ENCODE data around the gene SAAL1. TPM values are rescaled to one million over a fixed set of nuclear protein-coding genes. Genes with fewer than 3 reads are reported as not detected.

The SAAL1 gene
- total and polyA plus RNA-seq, 2 donors (not counting 1 experiment from before 2014, with no cell fraction given) = 12.8 to 35.2 TPM

GRCh38 chr11:18063862-18064434 is 41.9 kb downstream of the SAAL1 start:
- Histone ChIP-seq H3K9me3 (ENCODE audit: control extremely low read depth in 1 of 3, control insufficient read depth in 2 of 3, insufficient read depth in 1 of 3, low read length in 2 of 3) (no peaks in the 10 kb centered on the region), H2AFZ (ENCODE audit: insufficient read depth, low read depth, low read length, poor library complexity, severe bottlenecking) (no peak overlapping the region), H3K4me3 (ENCODE audit: control extremely low read depth in 1 of 5, extremely low read depth in 1 of 5, insufficient read depth in 1 of 5, low read depth in 2 of 5, low read length in 4 of 5) (no peak overlapping the region), H4K20me1 (ENCODE audit: control insufficient read depth, insufficient read depth, low read length, poor library complexity, severe bottlenecking) (no peaks in the 10 kb centered on the region), H3K36me3 (replicated peaks in 1 of 2; ENCODE audit: control extremely low read depth in 1 of 2, control insufficient read depth in 1 of 2, extremely low read depth in 1 of 2, insufficient read depth in 2 of 2, low read length in 1 of 2) (no peaks in the 10 kb centered on the region), H3K4me1 (ENCODE audit: control insufficient read depth in 2 of 2, insufficient read depth in 2 of 2, low read length in 2 of 2) (no peaks in the 10 kb centered on the region), H3K27ac (ENCODE audit: low read length in 2 of 2) (no peak overlapping the region), H3K4me2 (replicated peaks; ENCODE audit: low read depth, low read length, poor library complexity, severe bottlenecking) (no peak overlapping the region), H3K27me3 (replicated peaks in 1 of 4; ENCODE audit: control extremely low read depth in 1 of 4, control insufficient read depth in 3 of 4, insufficient read depth in 4 of 4, low read length in 3 of 4) (no peaks in the 10 kb centered on the region), H3K9ac (ENCODE audit: low read length) (no peak overlapping the region), H3K79me2 (ENCODE audit: control insufficient read depth, insufficient read depth, low read length) (no peaks in the 10 kb centered on the region)
- TF ChIP-seq CTCF (IDR thresholded peaks at IDR 0.05) (no peak), EZH2 (IDR thresholded peaks at IDR 0.05; ENCODE audit: borderline replicate concordance, insufficient read depth, low read depth, low read length, poor library complexity, severe bottlenecking) (no peak)
- Mint-ChIP-seq H3K27me3 (no peaks in the 10 kb centered on the region), H3K4me3 (no peak overlapping the region), H3K9me3 (ENCODE audit: insufficient read depth) (no peaks in the 10 kb centered on the region), H3K27ac (no peak overlapping the region), H3K4me1 (no peaks in the 10 kb centered on the region)
- ChIA-PET CTCF (no interaction called here), POLR2A (no interaction called here)
- no peak for DNase-seq
- no peak for ATAC-seq (ENCODE audit: low read depth)
- 100% methylated on average over 1 of the region's 4 CpGs for WGBS (ENCODE audit: insufficient coverage)
- intact Hi-C loops (cut with micrococcal nuclease) = no loop called here

- no peak overlapping the region for H3K4me3 ChIP-seq (ENCODE audit: control extremely low read depth in 1 of 5, extremely low read depth in 1 of 5, insufficient read depth in 1 of 5, low read depth in 2 of 5, low read length in 4 of 5)
- H3K9ac ChIP-seq (ENCODE audit: low read length) = no peak overlapping the region
- H4K20me1 ChIP-seq (ENCODE audit: control insufficient read depth, insufficient read depth, low read length, poor library complexity, severe bottlenecking) = no peaks in the 10 kb centered on the region
- H3K27ac Mint-ChIP-seq = no peak overlapping the region
- H3K27ac ChIP-seq (ENCODE audit: low read length in 2 of 2) = no peak overlapping the region
- H3K4me3 Mint-ChIP-seq = no peak overlapping the region
- no peaks in the 10 kb centered on the region for H3K27me3 ChIP-seq (replicated peaks in 1 of 4; ENCODE audit: control extremely low read depth in 1 of 4, control insufficient read depth in 3 of 4, insufficient read depth in 4 of 4, low read length in 3 of 4)
- WGBS (ENCODE audit: insufficient coverage) = no CpG with 5 or more reads among the region's 5 CpGs
- TF ChIP-seq EZH2 (IDR thresholded peaks at IDR 0.05; ENCODE audit: borderline replicate concordance, insufficient read depth, low read depth, low read length, poor library complexity, severe bottlenecking) = no peak
- no peak for TF ChIP-seq CTCF (IDR thresholded peaks at IDR 0.05)
- no peaks in the 10 kb centered on the region for H3K27me3 Mint-ChIP-seq
- H3K4me2 ChIP-seq (replicated peaks; ENCODE audit: low read depth, low read length, poor library complexity, severe bottlenecking) = no peak overlapping the region
- ChIA-PET CTCF (interaction anchor here (0.7 kb wide), 1 partner anchor 52 kb away, joined by 3 read pairs; no protein-coding TSS in a partner anchor), POLR2A (no interaction called here)
- H3K9me3 Mint-ChIP-seq (ENCODE audit: insufficient read depth) = no peaks in the 10 kb centered on the region
- no peaks in the 10 kb centered on the region for H3K4me1 Mint-ChIP-seq
- no peaks in the 10 kb centered on the region for H3K9me3 ChIP-seq (ENCODE audit: control extremely low read depth in 1 of 3, control insufficient read depth in 2 of 3, insufficient read depth in 1 of 3, low read length in 2 of 3)
- no peaks in the 10 kb centered on the region for H3K79me2 ChIP-seq (ENCODE audit: control insufficient read depth, insufficient read depth, low read length)
- no peak for DNase-seq
- H2AFZ ChIP-seq (ENCODE audit: insufficient read depth, low read depth, low read length, poor library complexity, severe bottlenecking) = no peak overlapping the region
- no peaks in the 10 kb centered on the region for H3K36me3 ChIP-seq (replicated peaks in 1 of 2; ENCODE audit: control extremely low read depth in 1 of 2, control insufficient read depth in 1 of 2, extremely low read depth in 1 of 2, insufficient read depth in 2 of 2, low read length in 1 of 2)
- ATAC-seq (ENCODE audit: low read depth) = no peak
- no peaks in the 10 kb centered on the region for H3K4me1 ChIP-seq (ENCODE audit: control insufficient read depth in 2 of 2, insufficient read depth in 2 of 2, low read length in 2 of 2)
- intact Hi-C loops (cut with micrococcal nuclease) = no loop called here
These were observed 42.8 kb downstream of the SAAL1 start for GRCh38 chr11:18063125-18063524.
